Endothelial cell of umbilical vein (primary cell): ENCODE measurements around the gene TNIP1.

Experiments used
- EZH2 ChIP-seq: IDR thresholded peaks from 2 replicates; pipeline ENCODE4 v1.6.1; 2012; ENCODE audit warnings: borderline replicate concordance, low read depth, mild to moderate bottlenecking, moderate library complexity, low read length, inconsistent platforms; ENCODE audit not compliant: severe bottlenecking
- MAX ChIP-seq: IDR thresholded peaks from 2 replicates; pipeline ENCODE4 v1.6.1; 2011; ENCODE audit not compliant: insufficient read depth, insufficient read length
- POLR2AphosphoS5 ChIP-seq: IDR thresholded peaks from 2 replicates; pipeline ENCODE4 v1.6.1; 2012; ENCODE audit warnings: low read depth, mild to moderate bottlenecking, control low read depth, low read length, moderate library complexity; ENCODE audit not compliant: insufficient read depth

- TF ChIP-seq POLR2AphosphoS5 (no peak), MAX (no peak), EZH2 (no peak)
Observed at GRCh38 chr5:151020304-151021110, 60.3 kb downstream of the TNIP1 start, which contains the start of gene GPX3.
